H1 (cell line): ENCODE results near the gene LY6G6D. TPM values are rescaled to one million over a fixed set of nuclear protein-coding genes. Genes with fewer than 3 reads are reported as not detected.
A peak's percentile ranks its signal among the peaks of the same experiment; 100 is the strongest.

Experiments used
- ASH2L ChIP-seq: fragments of 200-600, 300-600 bp; sonication (generic); IDR thresholded peaks from one replicate; pipeline ENCODE4 v1.7.1; 2017; ENCODE audit warnings: low read length
- ATF2 ChIP-seq: IDR thresholded peaks from 2 replicates; pipeline ENCODE4 v1.6.1; 2012; ENCODE audit warnings: low read length, inconsistent platforms
- BCL11A ChIP-seq, 2 experiments: IDR thresholded peaks; one replicate each; pipeline ENCODE4 v1.6.1; 2011; ENCODE audit warnings: low read depth in 2 of 2, low read length in 2 of 2, mild to moderate bottlenecking in 2 of 2
- BRCA1 ChIP-seq: IDR thresholded peaks from 2 replicates; pipeline ENCODE4 v1.6.1; 2012; ENCODE audit warnings: low read depth, low read length, improper control_type of control experiment
- CREB1 ChIP-seq: IDR thresholded peaks from 2 replicates; pipeline ENCODE4 v1.6.1; 2012; ENCODE audit warnings: inconsistent platforms
- CTBP2 ChIP-seq: IDR thresholded peaks from 2 replicates; pipeline ENCODE4 v1.7.0; 2011; ENCODE audit warnings: borderline replicate concordance, mild to moderate bottlenecking, moderate library complexity, mixed read lengths, low read length; ENCODE audit not compliant: insufficient read depth, insufficient read length
- HDAC2 ChIP-seq, 2 experiments: fragments of 300-600 bp in 1 of 2; sonication (generic) in 1 of 2; IDR thresholded peaks; 2 replicates each; pipeline ENCODE4 v1.6.1; 2011 to 2012; ENCODE audit warnings: low read depth in 2 of 2, low read length in 2 of 2, mild to moderate bottlenecking in 2 of 2, moderate library complexity in 2 of 2, borderline replicate concordance in 1 of 2, inconsistent platforms in 1 of 2
- HDAC6 ChIP-seq: IDR thresholded peaks from one replicate; pipeline ENCODE4 v1.7.1; 2012; ENCODE audit warnings: low read depth, mild to moderate bottlenecking, inconsistent platforms, low read length, moderate library complexity
- JUND ChIP-seq: IDR thresholded peaks from 2 replicates; pipeline ENCODE4 v1.6.1; 2011; ENCODE audit warnings: mild to moderate bottlenecking, improper control_type of control experiment, low read length
- NANOG ChIP-seq: IDR thresholded peaks from 2 replicates; pipeline ENCODE4 v1.6.1; 2011; ENCODE audit warnings: low read length, low read depth, mild to moderate bottlenecking, inconsistent platforms; ENCODE audit not compliant: insufficient read depth, poor library complexity, severe bottlenecking
- NRF1 ChIP-seq: IDR thresholded peaks from 2 replicates; pipeline ENCODE4 v1.6.1; 2011; ENCODE audit warnings: mild to moderate bottlenecking, low read depth, low read length, improper control_type of control experiment
- POU5F1 ChIP-seq: IDR thresholded peaks from 2 replicates; pipeline ENCODE4 v1.6.1; 2011; ENCODE audit warnings: low read depth, mild to moderate bottlenecking, low read length, moderate library complexity
- RFX5 ChIP-seq: IDR thresholded peaks from 2 replicates; pipeline ENCODE4 v1.6.1; 2011; ENCODE audit warnings: low read depth, low read length, improper control_type of control experiment, borderline replicate concordance
- SAP30 ChIP-seq: fragments of 300-600 bp; sonication (generic); IDR thresholded peaks from 2 replicates; pipeline ENCODE4 v1.7.1; 2012; ENCODE audit warnings: low read length, moderate library complexity, mild to moderate bottlenecking, inconsistent platforms; ENCODE audit not compliant: insufficient read depth, insufficient replicate concordance
- SIN3A ChIP-seq, 2 experiments: IDR thresholded peaks in 1 of 2; conservative IDR thresholded peaks in 1 of 2; 2 replicates each; pipeline ENCODE4 v1.6.1; 2011 to 2012; ENCODE audit warnings: low read length in 2 of 2, improper control_type of control experiment in 1 of 2, low read depth in 1 of 2, mild to moderate bottlenecking in 1 of 2
- SIX5 ChIP-seq: IDR thresholded peaks from 2 replicates; pipeline ENCODE4 v1.6.1; 2011; ENCODE audit warnings: mild to moderate bottlenecking, low read depth, low read length
- SP1 ChIP-seq: IDR thresholded peaks from 2 replicates; pipeline ENCODE4 v1.6.1; 2011; ENCODE audit warnings: low read depth, low read length
- TAF1 ChIP-seq: IDR thresholded peaks from 2 replicates; pipeline ENCODE4 v1.6.1; 2011; ENCODE audit warnings: mild to moderate bottlenecking, low read depth, low read length
- YY1 ChIP-seq: IDR thresholded peaks from 2 replicates; pipeline ENCODE4 v1.6.1; 2011; ENCODE audit warnings: low read depth, mild to moderate bottlenecking, low read length
- ZNF274 ChIP-seq: IDR thresholded peaks from 2 replicates; pipeline ENCODE4 v1.7.0; 2012; ENCODE audit warnings: low read length, borderline replicate concordance; ENCODE audit errors: extremely low read depth
- polyA plus RNA-seq, 7 experiments: library from polyadenylated mRNA; depleted of rRNA in 3 of 7; stranded (reverse) in 5 of 7; unstranded in 2 of 7; fragments of >200 nt in 5 of 7; fragments of 200-250 nt in 2 of 7; gene quantifications; 1 replicate in 5 of 7; 2 replicates in 1 of 7; 4 replicates in 1 of 7; pipeline versions ENCODE4 v1.2.1 to v1.2.3, GENCODE V29; 2011 to 2013; ENCODE audit warnings: missing spikeins in 2 of 7, mixed read lengths in 2 of 7
- total RNA-seq: library from RNA; stranded (reverse); fragmentation: NEBNext Ultra II Directional; extraction: Animal tissue kit (Norgen Biotek cat#: 25700); gene quantifications from 2 replicates; pipeline ENCODE4 v1.2.1, GENCODE V29; 2021

The LY6G6D gene
- total and polyA plus RNA-seq, 2 of the 8 experiments (the other 6 are each of a cell fraction or from before 2014, with no cell fraction given) = 1.8 TPM; not detected in 1

GRCh38 chr6:31665501-31666336 lies 49.4 kb upstream of the LY6G6D start, which contains the start of gene CSNK2B (continued):
- TF ChIP-seq ATF2 (no peak), BCL11A (IDR thresholded peaks at IDR 0.05; ENCODE audit: low read depth in 2 of 2, low read length in 2 of 2) (no peak), SP1 (peak; percentile 83), POU5F1 (no peak), NRF1 (no peak), SIX5 (peak; percentile 88), JUND (no peak), HDAC6 (no peak), BRCA1 (no peak), NANOG (no peak), ASH2L (peak; percentile 98), RFX5 (no peak), TAF1 (peak; percentile 77), HDAC2 (IDR thresholded peaks at IDR 0.05; ENCODE audit: borderline replicate concordance in 1 of 2, low read depth in 2 of 2, low read length in 2 of 2) (peak in 1 of 2 experiments; percentile 77; a peak in 1 of 4 replicates), YY1 (no peak), ZNF274 (no peak), SIN3A (conservative IDR thresholded peaks at IDR 0.05 in 1 of 2, IDR thresholded peaks at IDR 0.05 in 1 of 2; ENCODE audit: low read depth in 1 of 2, low read length in 2 of 2) (peak in 1 of 2 experiments; percentile 94; a peak in 2 of 4 replicates), CREB1 (peak; percentile 62), CTBP2 (no peak), SAP30 (peak; percentile 5)
- TF ChIP-seq, all 59 proteins: peak for 19
